CD4-positive, alpha-beta T cell (primary cell): ENCODE data around the gene RNU6-7. TPM values are rescaled to one million over a fixed set of nuclear protein-coding genes. Genes with fewer than 3 reads are reported as not detected.

Experiments used
- ATAC-seq: fragments of 200-7000 bp; cut with Tn5 transposase; one replicate; pipeline ENCODE4 v1.10.0; 2022; ENCODE audit warnings: mild to moderate bottlenecking; ENCODE audit not compliant: poor library complexity
- CTCF ChIA-PET: fragments of 350-600 bp; sonication (Branson Sonifier 250); formaldehyde crosslinking; loops from one replicate; lab custom pipeline; 2021; ENCODE audit warnings: antibody characterized with exemption, inconsistent platforms; lab: Charles Lee
- POLR2A ChIA-PET: fragments of 350-600 bp; sonication (Branson Sonifier 250); formaldehyde crosslinking; loops from one replicate; lab custom pipeline; 2021; ENCODE audit warnings: antibody characterized with exemption, inconsistent platforms; lab: Charles Lee
- DNase-seq, 14 experiments: peaks; one replicate each; pipeline ENCODE4 v3.0.0-alpha.2; 2013 to 2020; ENCODE audit warnings: mixed read lengths in 2 of 14
- H3K27ac ChIP-seq, 2 donors: one replicate each; pipeline versions ENCODE4 v1.5.1 to v1.7.0; 2013; ENCODE audit warnings: low read length in 2 of 2, low read depth in 1 of 2, mild to moderate bottlenecking in 1 of 2
- H3K27me3 ChIP-seq, 2 experiments: 1 replicate in 1 of 2; 2 replicates in 1 of 2; pipeline versions ENCODE4 v1.6.1 to v1.7.0; 2013; ENCODE audit warnings: low read length in 2 of 2, control low read depth in 1 of 2, mild to moderate bottlenecking in 1 of 2, moderate library complexity in 1 of 2; ENCODE audit not compliant: insufficient read depth in 2 of 2, control insufficient read depth in 1 of 2
- H3K36me3 ChIP-seq: one replicate; pipeline ENCODE4 v1.6.1; 2013; ENCODE audit warnings: low read length, control low read depth; ENCODE audit not compliant: insufficient read depth
- H3K4me1 ChIP-seq: one replicate; pipeline ENCODE4 v1.6.1; 2013; ENCODE audit warnings: low read length, control low read depth; ENCODE audit not compliant: insufficient read depth
- H3K4me3 ChIP-seq: one replicate; pipeline ENCODE4 v1.5.1; 2013; ENCODE audit warnings: mild to moderate bottlenecking, low read length, moderate library complexity
- H3K9me3 ChIP-seq, 2 experiments: 1 replicate in 1 of 2; 2 replicates in 1 of 2; pipeline versions ENCODE4 v1.6.1 to v1.7.0; 2013; ENCODE audit warnings: low read length in 2 of 2, mild to moderate bottlenecking in 2 of 2, control low read depth in 1 of 2, moderate library complexity in 1 of 2; ENCODE audit not compliant: control insufficient read depth in 1 of 2, insufficient read depth in 1 of 2
- H3K27ac Mint-ChIP-seq: one replicate; pipeline ENCODE4 v1.8.0; 2020; ENCODE audit warnings: mixed read lengths
- H3K27me3 Mint-ChIP-seq: one replicate; pipeline ENCODE4 v1.8.0; 2021; ENCODE audit warnings: mixed read lengths
- H3K36me3 Mint-ChIP-seq: one replicate; pipeline ENCODE4 v1.8.0; 2021; ENCODE audit warnings: low read depth, mixed read lengths
- H3K4me1 Mint-ChIP-seq: one replicate; pipeline ENCODE4 v1.8.0; 2021; ENCODE audit warnings: low read depth, mixed read lengths
- H3K4me3 Mint-ChIP-seq: one replicate; pipeline ENCODE4 v1.8.0; 2020; ENCODE audit warnings: mild to moderate bottlenecking, mixed read lengths
- H3K9me3 Mint-ChIP-seq: one replicate; pipeline ENCODE4 v1.8.0; 2020; ENCODE audit warnings: mixed read lengths
- intact Hi-C, 2 experiments: fragments of 100-400 bp; cut with DNase I in 1 of 2; cut with micrococcal nuclease in 1 of 2; formaldehyde crosslinking; loops; one replicate each; pipeline versions ENCODE4 v1.15.1 to v1.9.0; 2023 to 2025; cut with DNase I, micrococcal nuclease
- polyA plus RNA-seq, 2 donors: library from polyadenylated mRNA; unstranded; fragments of 120-200 nt; gene quantifications; one replicate each; pipeline ENCODE4 v1.2.1, GENCODE V29; 2013
- total RNA-seq, 174 experiments: library from RNA in 2 of 174; stranded (reverse) in 2 of 174; gene quantifications; one replicate each; pipeline ENCODE4 v1.2.3 and lab custom pipeline; 2021 to 2026
- TF ChIP-seq, protein P1 (sequence below): fragments of 200-600 bp; IDR thresholded peaks from one replicate; pipeline ENCODE4 v1.8.0; 2022; ENCODE audit warnings: antibody characterized with exemption, mild to moderate bottlenecking

RNU6-7 gene
- total RNA-seq (not detected), total RNA-seq (lab: John Stamatoyannopoulos, UW) (0 to 0.78 (median 0) reads per million in 172 experiments)
- not detected for polyA plus RNA-seq (2013, experiment 1 of 2)
- polyA plus RNA-seq (2013, experiment 2 of 2) = not detected

DNA sequence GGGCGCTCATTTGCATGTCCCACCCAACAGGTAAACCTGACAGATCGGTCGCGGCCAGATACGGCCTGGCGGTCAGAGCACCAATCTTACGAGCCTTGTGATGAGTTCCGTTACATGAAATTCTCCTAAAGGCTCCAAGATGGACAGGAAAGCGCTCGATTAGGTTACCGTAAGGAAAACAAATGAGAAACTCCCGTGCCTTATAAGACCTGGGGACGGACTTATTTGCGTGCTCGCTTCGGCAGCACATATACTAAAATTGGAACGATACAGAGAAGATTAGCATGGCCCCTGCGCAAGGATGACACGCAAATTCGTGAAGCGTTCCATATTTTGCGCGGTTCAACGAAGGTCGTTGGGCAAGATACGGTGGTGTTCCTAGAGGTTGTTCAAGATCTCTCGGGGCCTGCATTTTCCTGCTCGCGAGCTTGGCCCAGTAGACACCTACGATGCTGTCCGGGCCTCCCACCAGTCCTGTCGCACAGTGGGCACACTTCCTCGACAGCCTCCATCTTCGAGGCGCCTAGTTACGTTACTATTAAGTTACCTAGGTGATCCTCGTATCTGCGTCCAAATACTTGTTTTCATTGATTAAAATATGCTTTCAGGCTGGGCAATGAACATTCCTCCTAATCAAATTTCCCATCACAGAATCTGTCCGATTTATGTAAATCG lies at the start of gene RNU6-7:
RNU6-7 (plus strand) TSS at position 230 of the 675 bp plus-strand sequence.
- Histone ChIP-seq H3K4me1 (peaks cover 26% of the 10 kb centered on the region), H3K27ac (peak within 1 kb of the TSS; percentile 47 to 98), H3K4me3 (peak within 1 kb of the TSS; percentile 85), H3K9me3 (no peaks in the 10 kb centered on the region), H3K36me3 (no peaks in the 10 kb centered on the region), H3K27me3 (no peaks in the 10 kb centered on the region)
- Mint-ChIP-seq H3K27me3 (peaks cover 12% of the 10 kb centered on the region), H3K4me1 (peaks cover 30% of the 10 kb centered on the region), H3K4me3 (peak within 1 kb of the TSS; percentile 93), H3K9me3 (no peaks in the 10 kb centered on the region), H3K27ac (peak within 1 kb of the TSS; percentile 100), H3K36me3 (peaks cover 33% of the 10 kb centered on the region)
- ATAC-seq = peak; percentile 15
- intact Hi-C loops = loop anchor here (2.0 to 10.0 kb wide), 9 partner anchors 50 to 1577 kb away; partner anchors contain the start of genes NUBPL (in 2 of the 2), AP4S1 (in 1 of the 2), DTD2 (in 1 of the 2) and HEATR5A (in 1 of the 2)
- CTCF ChIA-PET = interaction anchor here (2.0 kb wide), 1 partner anchor 125 kb away, joined by 5 read pairs; the partner anchor contains the start of gene ARHGAP5
- POLR2A ChIA-PET = interaction anchor here (0.9 to 3.0 kb wide), 2 partner anchors 125 to 744 kb away, joined by 4 to 54 read pairs; partner anchors contain the start of gene ARHGAP5
- DNase-seq = peak in 10 of 14 experiments; percentile 5 to 74 (median 28)
- TF ChIP-seq, protein P1, sequence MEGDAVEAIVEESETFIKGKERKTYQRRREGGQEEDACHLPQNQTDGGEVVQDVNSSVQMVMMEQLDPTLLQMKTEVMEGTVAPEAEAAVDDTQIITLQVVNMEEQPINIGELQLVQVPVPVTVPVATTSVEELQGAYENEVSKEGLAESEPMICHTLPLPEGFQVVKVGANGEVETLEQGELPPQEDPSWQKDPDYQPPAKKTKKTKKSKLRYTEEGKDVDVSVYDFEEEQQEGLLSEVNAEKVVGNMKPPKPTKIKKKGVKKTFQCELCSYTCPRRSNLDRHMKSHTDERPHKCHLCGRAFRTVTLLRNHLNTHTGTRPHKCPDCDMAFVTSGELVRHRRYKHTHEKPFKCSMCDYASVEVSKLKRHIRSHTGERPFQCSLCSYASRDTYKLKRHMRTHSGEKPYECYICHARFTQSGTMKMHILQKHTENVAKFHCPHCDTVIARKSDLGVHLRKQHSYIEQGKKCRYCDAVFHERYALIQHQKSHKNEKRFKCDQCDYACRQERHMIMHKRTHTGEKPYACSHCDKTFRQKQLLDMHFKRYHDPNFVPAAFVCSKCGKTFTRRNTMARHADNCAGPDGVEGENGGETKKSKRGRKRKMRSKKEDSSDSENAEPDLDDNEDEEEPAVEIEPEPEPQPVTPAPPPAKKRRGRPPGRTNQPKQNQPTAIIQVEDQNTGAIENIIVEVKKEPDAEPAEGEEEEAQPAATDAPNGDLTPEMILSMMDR = no peak

DNA sequence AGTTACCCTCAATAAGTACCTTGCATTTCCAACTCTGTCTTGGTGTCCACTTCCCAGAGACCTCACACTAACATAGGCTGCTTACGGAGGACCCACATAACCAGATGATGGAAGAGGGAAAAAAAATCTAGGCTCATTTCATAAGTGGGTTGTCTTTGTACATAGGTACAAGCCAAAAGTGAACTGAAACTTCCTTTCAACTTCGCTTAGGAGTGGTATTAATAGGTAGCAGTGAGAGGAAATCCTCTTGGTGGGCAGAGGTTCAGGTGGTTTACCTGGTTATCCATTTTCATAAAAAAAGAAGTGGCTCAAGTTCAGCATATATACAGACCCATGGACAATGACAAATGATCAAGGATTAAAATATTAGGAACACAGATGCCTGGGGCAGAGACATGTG lies 35.8 kb upstream of the RNU6-7 start:
- ChIA-PET CTCF (no interaction called here), POLR2A (no interaction called here)
- H3K4me3 ChIP-seq = no peak overlapping the region
- Mint-ChIP-seq H3K9me3 (peaks cover 10% of the 10 kb centered on the region), H3K36me3 (no peaks in the 10 kb centered on the region), H3K27me3 (no peaks in the 10 kb centered on the region), H3K27ac (no peak overlapping the region), H3K4me1 (no peaks in the 10 kb centered on the region), H3K4me3 (no peak overlapping the region)
- no peaks in the 10 kb centered on the region for H3K36me3 ChIP-seq
- no peaks in the 10 kb centered on the region for H3K9me3 ChIP-seq
- TF ChIP-seq, protein P1 = no peak
- intact Hi-C loops = no loop called here
- H3K27me3 ChIP-seq = no peaks in the 10 kb centered on the region
- no peaks in the 10 kb centered on the region for H3K4me1 ChIP-seq
- no peak for DNase-seq
- ATAC-seq = no peak
- H3K27ac ChIP-seq = no peak overlapping the region

DNA sequence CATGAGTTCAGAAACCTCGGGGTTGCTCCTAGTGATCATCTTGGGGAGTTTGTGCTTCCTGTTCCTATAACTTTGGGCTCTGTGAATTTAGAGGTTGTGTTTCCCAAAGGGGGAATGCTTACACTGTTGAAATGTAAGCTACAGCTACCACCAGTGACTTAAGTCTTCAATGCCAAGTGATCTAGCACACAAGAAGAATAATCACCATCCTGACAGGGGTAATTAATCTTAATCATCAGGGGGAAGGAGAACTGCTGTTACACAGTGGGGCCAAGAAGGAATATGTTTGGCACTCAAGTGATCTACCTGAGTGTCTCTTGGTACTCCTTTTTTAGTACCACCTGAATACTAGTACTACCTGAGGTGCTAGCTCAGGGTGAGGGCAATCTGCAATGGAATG lies 34.9 kb upstream of the RNU6-7 start:
- H3K9me3 Mint-ChIP-seq = peaks cover 6% of the 10 kb centered on the region
- POLR2A ChIA-PET = no interaction called here
- no peaks in the 10 kb centered on the region for H3K27me3 Mint-ChIP-seq
- Histone ChIP-seq H3K4me1 (no peaks in the 10 kb centered on the region), H3K4me3 (no peak overlapping the region), H3K9me3 (no peaks in the 10 kb centered on the region), H3K36me3 (no peaks in the 10 kb centered on the region), H3K27ac (no peak overlapping the region), H3K27me3 (no peaks in the 10 kb centered on the region)
- H3K4me3 Mint-ChIP-seq = no peak overlapping the region
- DNase-seq (no peak), ATAC-seq (no peak)
- H3K27ac Mint-ChIP-seq = no peak overlapping the region
- intact Hi-C loops = no loop called here
- no peaks in the 10 kb centered on the region for H3K36me3 Mint-ChIP-seq
- CTCF ChIA-PET = no interaction called here
- no peaks in the 10 kb centered on the region for H3K4me1 Mint-ChIP-seq
- TF ChIP-seq, protein P1 = no peak
